Astrocyte (in vitro differentiated cells and primary cell): ENCODE measurements around the gene COL23A1.

Experiments
- EZH2 ChIP-seq: IDR thresholded peaks from 2 replicates; pipeline ENCODE4 v1.6.1; 2012; ENCODE audit warnings: mild to moderate bottlenecking, low read length, inconsistent platforms; ENCODE audit not compliant: insufficient read depth
- TF ChIP-seq, protein P1 (sequence below): IDR thresholded peaks from 2 replicates; pipeline ENCODE4 v1.5.1; 2011; ENCODE audit warnings: low read depth, mild to moderate bottlenecking, inconsistent platforms, low read length, moderate library complexity; ENCODE audit not compliant: insufficient read depth

DNA sequence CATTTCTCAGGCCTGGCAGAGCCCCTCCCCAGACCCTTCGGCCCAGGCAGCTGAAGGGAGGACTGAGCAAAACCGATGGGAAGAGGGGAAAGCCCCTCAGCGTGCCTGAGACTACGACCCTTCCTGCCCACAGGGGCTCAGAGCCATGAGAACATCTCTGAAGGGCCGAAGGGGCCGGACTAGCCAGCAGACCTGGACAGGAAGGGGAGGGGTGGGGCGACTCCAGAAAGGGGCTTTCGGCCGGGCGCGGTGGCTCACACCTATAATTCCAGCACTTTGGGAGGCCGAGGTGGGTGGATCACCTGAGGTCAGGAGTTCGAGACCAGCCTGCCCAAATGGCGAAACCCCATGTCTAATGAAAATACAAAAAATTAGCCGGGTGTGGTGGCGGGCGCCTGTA lies 271.8 kb downstream of the COL23A1 start:
- TF ChIP-seq, protein P1, sequence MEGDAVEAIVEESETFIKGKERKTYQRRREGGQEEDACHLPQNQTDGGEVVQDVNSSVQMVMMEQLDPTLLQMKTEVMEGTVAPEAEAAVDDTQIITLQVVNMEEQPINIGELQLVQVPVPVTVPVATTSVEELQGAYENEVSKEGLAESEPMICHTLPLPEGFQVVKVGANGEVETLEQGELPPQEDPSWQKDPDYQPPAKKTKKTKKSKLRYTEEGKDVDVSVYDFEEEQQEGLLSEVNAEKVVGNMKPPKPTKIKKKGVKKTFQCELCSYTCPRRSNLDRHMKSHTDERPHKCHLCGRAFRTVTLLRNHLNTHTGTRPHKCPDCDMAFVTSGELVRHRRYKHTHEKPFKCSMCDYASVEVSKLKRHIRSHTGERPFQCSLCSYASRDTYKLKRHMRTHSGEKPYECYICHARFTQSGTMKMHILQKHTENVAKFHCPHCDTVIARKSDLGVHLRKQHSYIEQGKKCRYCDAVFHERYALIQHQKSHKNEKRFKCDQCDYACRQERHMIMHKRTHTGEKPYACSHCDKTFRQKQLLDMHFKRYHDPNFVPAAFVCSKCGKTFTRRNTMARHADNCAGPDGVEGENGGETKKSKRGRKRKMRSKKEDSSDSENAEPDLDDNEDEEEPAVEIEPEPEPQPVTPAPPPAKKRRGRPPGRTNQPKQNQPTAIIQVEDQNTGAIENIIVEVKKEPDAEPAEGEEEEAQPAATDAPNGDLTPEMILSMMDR = no peak
- no peak for TF ChIP-seq EZH2
